DOHH2 (cell line): Measurements from ENCODE around the gene FLRT1.

Experiments used
- H3F3A ChIP-seq: fragments of 200-600 bp; sonication (generic), shearing (Covaris generic); 2 replicates; pipeline ENCODE4 v1.6.0; 2016; ENCODE audit warnings: antibody characterized with exemption, mild to moderate bottlenecking; ENCODE audit not compliant: control insufficient read depth, insufficient read depth
- H3K27ac ChIP-seq: fragments of 200-600 bp; sonication (generic); 2 replicates; pipeline ENCODE4 v1.5.1; 2014; ENCODE audit warnings: low read depth, mild to moderate bottlenecking, low read length, moderate library complexity
- H3K27me3 ChIP-seq: fragments of 200-600 bp; sonication (generic); 2 replicates; pipeline ENCODE4 v1.6.1; 2014; ENCODE audit warnings: mild to moderate bottlenecking, low read length, mixed read lengths; ENCODE audit not compliant: control insufficient read depth
- H3K36me3 ChIP-seq: fragments of 200-600 bp; sonication (generic); 2 replicates; pipeline ENCODE4 v1.6.1; 2014; ENCODE audit warnings: mild to moderate bottlenecking, low read length, moderate library complexity, mixed read lengths; ENCODE audit not compliant: control insufficient read depth
- H3K4me1 ChIP-seq: fragments of 200-600 bp; sonication (generic); 2 replicates; pipeline ENCODE4 v1.6.1; 2014; ENCODE audit warnings: mild to moderate bottlenecking, low read length, mixed read lengths; ENCODE audit not compliant: control insufficient read depth
- H3K4me2 ChIP-seq: fragments of 200-600 bp; sonication (generic); 2 replicates; pipeline ENCODE4 v1.6.0; 2014; ENCODE audit warnings: mild to moderate bottlenecking, low read length, moderate library complexity
- H3K4me3 ChIP-seq: fragments of 200-600 bp; sonication (generic); 2 replicates; pipeline ENCODE4 v1.5.1; 2014; ENCODE audit warnings: mild to moderate bottlenecking, low read length, mixed read lengths
- H3K79me2 ChIP-seq: fragments of 200-600 bp; sonication (generic); 2 replicates; pipeline ENCODE4 v1.6.1; 2014; ENCODE audit warnings: mild to moderate bottlenecking, low read length, mixed read lengths; ENCODE audit not compliant: control insufficient read depth
- H3K9me2 ChIP-seq: fragments of 200-600 bp; sonication (generic); replicated peaks from 2 replicates; pipeline ENCODE4 v1.6.1; 2014; ENCODE audit warnings: mild to moderate bottlenecking, low read length, mixed read lengths; ENCODE audit not compliant: control insufficient read depth
- H3K9me3 ChIP-seq: fragments of 200-600 bp; sonication (generic); 2 replicates; pipeline ENCODE4 v1.6.1; 2014; ENCODE audit warnings: antibody characterized with exemption, low read length, mixed read lengths; ENCODE audit not compliant: control insufficient read depth, insufficient read depth
- H4K20me1 ChIP-seq: fragments of 200-600 bp; sonication (generic); 2 replicates; pipeline ENCODE4 v1.6.0; 2014; ENCODE audit warnings: low read depth, mild to moderate bottlenecking, antibody characterized with exemption, low read length, moderate library complexity; ENCODE audit not compliant: control insufficient read depth, insufficient read depth
- EZH2phosphoT487 ChIP-seq: fragments of 200-600 bp; sonication (generic); IDR thresholded peaks from 2 replicates; pipeline ENCODE4 v1.6.1; 2017; ENCODE audit warnings: borderline replicate concordance, mild to moderate bottlenecking, antibody characterized with exemption, low read length, moderate library complexity, mixed read lengths
- TF ChIP-seq, protein P1 (sequence below): fragments of 200-600 bp; sonication (generic); IDR thresholded peaks from one replicate; pipeline ENCODE4 v1.5.1; 2014; ENCODE audit warnings: antibody characterized with exemption, mild to moderate bottlenecking, low read depth, low read length; ENCODE audit not compliant: poor library complexity, severe bottlenecking

Gene FLRT1

DNA sequence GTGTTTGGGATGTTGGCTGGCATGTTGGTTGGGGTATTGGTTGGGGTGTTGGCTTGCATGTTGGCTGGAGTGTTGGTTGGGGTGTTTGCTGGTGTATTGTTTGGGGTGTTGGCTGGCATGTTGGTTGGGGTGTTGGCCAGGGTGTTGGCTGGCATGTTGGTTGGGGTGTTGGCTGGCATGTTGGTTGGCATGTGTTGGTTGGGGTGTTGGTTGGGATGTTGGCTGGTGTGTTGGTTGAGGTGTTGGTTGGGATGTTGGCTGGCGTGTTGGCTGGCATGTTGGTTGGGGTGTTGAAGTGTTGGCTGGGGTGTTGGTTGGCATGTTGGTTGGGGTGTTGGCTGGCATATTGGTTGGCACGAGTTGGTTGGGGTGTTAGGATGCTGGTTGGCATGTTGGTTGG, 24.9 kb upstream of the FLRT1 start:
- H3K9me2 ChIP-seq = no peaks in the 10 kb centered on the region
- peaks cover 11% of the 10 kb centered on the region for H3K9me3 ChIP-seq
- H3F3A ChIP-seq = no peaks in the 10 kb centered on the region
- no peaks in the 10 kb centered on the region for H4K20me1 ChIP-seq
- H3K4me3 ChIP-seq = no peak overlapping the region
- H3K4me1 ChIP-seq = no peaks in the 10 kb centered on the region
- H3K79me2 ChIP-seq = no peaks in the 10 kb centered on the region
- H3K27me3 ChIP-seq = peaks cover 12% of the 10 kb centered on the region
- H3K36me3 ChIP-seq = no peaks in the 10 kb centered on the region
- H3K27ac ChIP-seq = no peak overlapping the region
- H3K4me2 ChIP-seq = no peak overlapping the region
- TF ChIP-seq, protein P1, sequence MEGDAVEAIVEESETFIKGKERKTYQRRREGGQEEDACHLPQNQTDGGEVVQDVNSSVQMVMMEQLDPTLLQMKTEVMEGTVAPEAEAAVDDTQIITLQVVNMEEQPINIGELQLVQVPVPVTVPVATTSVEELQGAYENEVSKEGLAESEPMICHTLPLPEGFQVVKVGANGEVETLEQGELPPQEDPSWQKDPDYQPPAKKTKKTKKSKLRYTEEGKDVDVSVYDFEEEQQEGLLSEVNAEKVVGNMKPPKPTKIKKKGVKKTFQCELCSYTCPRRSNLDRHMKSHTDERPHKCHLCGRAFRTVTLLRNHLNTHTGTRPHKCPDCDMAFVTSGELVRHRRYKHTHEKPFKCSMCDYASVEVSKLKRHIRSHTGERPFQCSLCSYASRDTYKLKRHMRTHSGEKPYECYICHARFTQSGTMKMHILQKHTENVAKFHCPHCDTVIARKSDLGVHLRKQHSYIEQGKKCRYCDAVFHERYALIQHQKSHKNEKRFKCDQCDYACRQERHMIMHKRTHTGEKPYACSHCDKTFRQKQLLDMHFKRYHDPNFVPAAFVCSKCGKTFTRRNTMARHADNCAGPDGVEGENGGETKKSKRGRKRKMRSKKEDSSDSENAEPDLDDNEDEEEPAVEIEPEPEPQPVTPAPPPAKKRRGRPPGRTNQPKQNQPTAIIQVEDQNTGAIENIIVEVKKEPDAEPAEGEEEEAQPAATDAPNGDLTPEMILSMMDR = no peak
- TF ChIP-seq EZH2phosphoT487 = no peak

DNA sequence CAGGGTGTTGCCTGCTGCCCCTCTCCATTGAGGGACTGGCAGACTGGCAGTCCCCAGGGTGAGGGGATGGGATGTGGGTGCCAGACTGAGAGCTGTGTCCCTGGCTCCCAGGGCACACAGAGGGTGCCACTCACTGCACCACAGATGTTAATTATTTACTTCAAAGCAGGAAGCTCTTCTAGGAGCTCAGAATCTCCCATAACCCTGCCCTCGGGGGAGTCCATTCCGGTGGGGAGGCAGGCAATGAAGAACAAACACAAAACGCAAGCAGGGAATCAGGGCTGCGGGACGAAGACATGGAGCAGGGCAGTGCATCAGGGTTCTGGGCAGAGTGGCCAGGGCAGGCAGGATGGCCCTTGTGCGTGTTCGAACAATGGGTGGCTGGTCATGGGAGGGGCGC, 24.4 kb upstream of the FLRT1 start:
- no peaks in the 10 kb centered on the region for H3K4me1 ChIP-seq
- H3K79me2 ChIP-seq = no peaks in the 10 kb centered on the region
- H4K20me1 ChIP-seq = no peaks in the 10 kb centered on the region
- no peaks in the 10 kb centered on the region for H3K36me3 ChIP-seq
- H3K9me3 ChIP-seq = peaks cover 11% of the 10 kb centered on the region
- no peak overlapping the region for H3K4me2 ChIP-seq
- H3K4me3 ChIP-seq = no peak overlapping the region
- no peak overlapping the region for H3K27ac ChIP-seq
- no peak for TF ChIP-seq EZH2phosphoT487
- TF ChIP-seq, protein P1 = no peak
- H3K9me2 ChIP-seq = no peaks in the 10 kb centered on the region
- H3F3A ChIP-seq = no peaks in the 10 kb centered on the region
- peaks cover 10% of the 10 kb centered on the region for H3K27me3 ChIP-seq

DNA sequence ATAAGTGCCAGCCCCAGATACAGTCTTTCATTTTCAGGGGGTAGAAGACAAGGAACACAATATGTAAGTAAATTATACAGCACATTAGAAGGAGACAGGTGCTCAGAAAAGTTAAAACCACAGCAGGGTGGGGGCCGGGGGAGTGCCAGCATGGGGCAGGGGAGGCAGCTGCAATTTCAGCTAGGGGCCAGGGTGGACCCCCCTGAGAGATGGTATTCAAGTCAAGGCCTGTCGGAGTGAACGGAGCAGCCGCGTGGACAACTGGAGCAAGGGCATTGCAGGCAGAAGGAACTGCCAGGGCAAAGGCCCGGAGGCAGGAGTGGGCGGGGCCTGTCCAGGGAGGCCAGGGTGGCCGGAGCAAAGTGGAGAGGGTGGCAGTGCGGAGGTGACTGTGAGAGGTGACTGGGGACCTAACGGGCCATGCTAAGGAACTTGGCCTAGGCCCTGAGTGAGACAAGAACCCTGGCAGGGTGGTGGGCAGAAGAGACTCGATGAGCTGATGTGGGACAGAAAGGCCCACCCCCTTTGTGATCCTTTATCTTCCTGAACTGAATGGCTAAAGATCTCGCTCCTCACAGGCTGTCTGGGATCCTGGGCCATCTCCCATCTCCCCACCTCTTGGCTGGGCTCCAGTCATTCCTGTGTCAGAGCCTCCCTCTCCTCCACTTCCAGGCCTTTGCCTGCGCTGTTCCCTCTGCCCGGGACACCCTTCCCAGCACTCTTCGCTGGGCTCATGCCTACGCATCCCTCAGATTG, 22.4 kb upstream of the FLRT1 start:
- no peak overlapping the region for H3K27ac ChIP-seq
- H3K4me3 ChIP-seq = no peak overlapping the region
- no peaks in the 10 kb centered on the region for H3K79me2 ChIP-seq
- no peak for TF ChIP-seq EZH2phosphoT487
- TF ChIP-seq, protein P1 = no peak
- no peaks in the 10 kb centered on the region for H4K20me1 ChIP-seq
- no peak overlapping the region for H3K4me2 ChIP-seq
- H3K36me3 ChIP-seq = no peaks in the 10 kb centered on the region
- no peaks in the 10 kb centered on the region for H3K4me1 ChIP-seq
- no peaks in the 10 kb centered on the region for H3F3A ChIP-seq
- peaks cover 11% of the 10 kb centered on the region for H3K9me3 ChIP-seq
- H3K9me2 ChIP-seq = no peaks in the 10 kb centered on the region
- no peaks in the 10 kb centered on the region for H3K27me3 ChIP-seq

GRCh38 chr11:64014356-64014755, 21.4 kb upstream of the FLRT1 start:
- Histone ChIP-seq H3K36me3 (no peaks in the 10 kb centered on the region), H3K79me2 (no peaks in the 10 kb centered on the region), H3F3A (no peaks in the 10 kb centered on the region), H3K27me3 (no peaks in the 10 kb centered on the region), H4K20me1 (no peaks in the 10 kb centered on the region), H3K9me2 (no peaks in the 10 kb centered on the region), H3K27ac (no peak overlapping the region), H3K4me2 (no peak overlapping the region), H3K4me3 (no peak overlapping the region), H3K9me3 (peaks cover 11% of the 10 kb centered on the region), H3K4me1 (no peaks in the 10 kb centered on the region)
- no peak for TF ChIP-seq EZH2phosphoT487
- TF ChIP-seq, protein P1 = no peak
